GM18498 (cell line): ENCODE measurements around the gene CUL3.
"Not testable (repeated sequence)": the region's sequence is repeated elsewhere in the genome, so short reads cannot be mapped to it uniquely, and the experiment has no call there.

Experiments
- ATAC-seq: cut with Tn5 transposase; IDR thresholded peaks from one replicate; pipeline ENCODE4 v1.9.1; 2021; ENCODE audit warnings: mild to moderate bottlenecking, moderate library complexity; ENCODE audit not compliant: unreplicated experiment

Gene CUL3

DNA sequence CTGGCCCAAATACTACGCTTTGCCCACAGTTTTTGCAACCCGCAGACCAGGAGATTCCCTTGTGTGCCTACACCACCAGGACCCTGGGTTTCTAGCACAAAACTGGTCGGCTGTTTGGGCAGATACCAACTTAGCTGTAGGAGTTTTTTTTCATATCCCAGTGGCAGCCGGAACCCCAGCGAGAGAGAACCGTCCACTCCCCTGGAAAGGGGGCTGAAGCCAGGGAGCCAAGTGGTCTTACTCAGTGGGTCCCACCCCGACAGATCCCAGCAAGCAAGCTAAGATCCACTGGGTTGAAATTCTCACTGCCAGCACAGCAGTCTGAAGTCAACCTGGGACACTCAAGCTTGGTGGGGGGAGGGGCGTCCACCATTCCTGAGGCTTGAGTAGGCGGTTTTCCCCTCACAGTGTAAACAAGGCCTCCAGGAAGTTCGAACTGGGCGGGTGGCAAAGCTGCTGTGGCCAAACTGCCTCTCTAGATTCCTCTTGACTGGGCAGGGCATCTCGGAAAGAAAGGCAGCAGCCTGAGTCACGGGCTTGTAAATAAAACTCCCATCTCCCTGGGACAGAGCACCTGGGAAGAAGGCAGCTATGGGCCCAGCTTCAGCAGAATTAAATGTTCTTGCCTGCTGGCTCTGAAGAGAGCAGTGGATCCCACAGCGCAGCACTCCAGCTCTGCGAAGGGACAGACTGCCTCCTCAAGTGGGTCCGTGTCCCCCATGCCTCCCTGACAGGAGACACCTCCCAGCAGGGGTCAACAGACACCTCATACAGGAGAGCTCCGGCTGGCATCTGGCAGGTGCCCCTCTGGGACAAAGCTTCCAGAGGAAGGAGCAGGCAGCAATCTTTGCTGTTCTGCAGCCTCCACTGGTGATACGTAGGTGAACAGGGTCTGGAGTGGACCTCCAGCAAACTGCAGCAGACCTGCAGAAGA, 99.8 kb downstream of the CUL3 start:
- not testable (repeated sequence) for ATAC-seq

DNA sequence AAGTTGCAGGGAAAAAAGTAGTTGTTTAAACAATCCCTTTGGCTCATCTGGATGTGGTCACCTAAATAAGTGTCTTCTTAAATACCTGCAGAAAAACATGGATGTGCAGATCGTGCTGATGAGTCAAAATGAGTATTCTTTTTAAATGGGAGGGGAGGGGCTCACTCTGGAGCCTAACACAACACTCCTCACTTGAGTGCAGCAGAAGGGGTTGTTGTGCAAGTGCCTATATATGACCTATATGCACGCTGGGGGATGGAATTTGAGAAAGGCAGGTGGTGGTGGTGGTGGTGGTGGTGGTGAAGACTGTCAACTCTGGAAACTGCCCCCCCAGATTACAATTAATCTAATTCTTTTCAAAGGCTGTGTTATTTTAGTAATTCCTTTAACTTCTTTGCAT, 105.3 kb downstream of the CUL3 start:
- no peak for ATAC-seq

DNA sequence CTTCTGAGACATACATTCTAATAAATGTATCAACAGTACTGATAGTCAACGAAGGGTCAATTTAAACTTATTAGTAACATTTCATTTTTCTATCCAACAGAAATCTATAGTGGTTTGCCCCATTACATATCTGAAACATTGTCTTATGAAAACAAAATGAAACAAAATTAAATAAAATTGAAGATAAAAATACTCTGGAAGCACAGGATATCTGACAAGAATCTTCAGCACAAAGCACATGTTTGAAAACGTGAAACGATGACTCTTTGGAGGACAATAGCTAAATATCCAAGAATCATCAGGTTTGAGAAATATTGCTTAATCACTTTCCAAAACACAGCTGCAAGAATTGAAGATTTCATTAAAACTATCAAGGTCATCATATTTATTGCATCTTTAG, 112.3 kb downstream of the CUL3 start:
- no peak for ATAC-seq

DNA sequence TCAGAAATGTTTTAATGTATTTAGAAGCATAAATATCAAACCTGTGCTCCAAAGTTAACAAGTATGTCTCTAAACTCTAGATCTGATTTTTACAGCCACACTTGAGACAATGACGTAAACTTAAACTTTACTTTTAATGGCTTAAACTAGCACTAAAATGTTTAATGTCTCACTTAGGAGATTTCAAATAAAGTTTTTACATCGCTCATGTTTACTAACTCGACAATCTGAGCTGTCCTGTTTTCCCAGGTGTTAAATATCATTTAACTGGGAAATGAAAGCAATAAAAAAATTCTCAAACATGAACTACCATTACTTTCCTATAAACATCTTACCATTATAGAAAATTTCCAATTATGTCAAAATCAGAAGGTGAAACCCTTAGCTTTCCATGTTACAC, 113.0 kb downstream of the CUL3 start:
- ATAC-seq, result no peak

DNA sequence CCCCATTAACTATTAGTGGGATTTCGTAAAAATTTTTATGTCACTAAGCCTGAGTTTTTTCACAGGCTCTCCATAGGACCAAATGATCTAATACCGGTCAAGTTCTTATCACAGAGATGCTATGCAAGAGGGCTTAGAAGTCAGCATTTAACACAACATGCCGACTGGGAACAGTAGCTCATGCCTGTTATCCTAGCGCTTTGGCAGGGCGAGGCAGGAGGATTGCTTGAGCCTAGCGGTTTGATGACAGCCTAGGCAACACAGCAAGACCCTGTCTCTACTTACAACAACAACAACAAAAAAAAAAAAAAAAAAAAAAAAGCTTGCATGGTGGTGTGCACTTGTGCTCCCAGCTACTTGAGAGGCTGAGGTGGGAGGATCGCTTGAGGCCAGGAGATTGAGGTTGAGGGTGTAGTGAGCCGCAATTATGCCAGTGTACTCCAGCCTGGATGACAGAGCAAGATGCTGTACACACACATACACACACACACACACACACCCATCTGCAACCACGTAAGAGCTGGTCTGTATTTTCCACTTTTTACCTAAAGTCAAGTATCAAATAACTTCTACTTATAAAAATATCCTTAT, 115.7 kb downstream of the CUL3 start:
- ATAC-seq, result no peak

DNA sequence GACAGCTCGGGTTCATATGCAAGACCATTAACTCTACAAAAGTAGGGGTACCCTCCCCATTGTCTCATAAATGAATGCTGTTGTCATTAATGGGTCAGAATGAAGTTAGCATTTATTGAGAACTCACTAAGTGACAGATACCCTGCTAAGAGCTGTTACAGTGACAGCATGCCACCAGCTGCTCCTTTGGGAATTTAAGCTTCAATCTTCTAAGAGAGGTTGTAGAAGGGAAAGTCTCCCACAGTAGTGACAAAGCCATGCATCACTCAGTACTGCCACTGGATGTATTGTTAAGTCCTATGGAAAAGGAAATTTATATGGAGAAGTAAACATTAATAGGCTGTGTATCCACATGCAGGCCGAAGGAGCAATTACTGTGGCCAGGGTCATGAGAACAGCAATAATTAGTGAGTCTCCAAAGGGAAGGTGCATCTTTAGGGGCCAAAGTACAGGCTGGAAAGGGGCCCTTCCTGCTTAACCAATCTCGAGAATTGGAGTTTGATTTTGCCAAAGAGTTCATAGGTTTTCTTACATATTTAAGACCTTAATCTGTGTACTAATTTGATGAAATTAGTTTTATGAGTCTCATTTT, 118.8 kb downstream of the CUL3 start:
- no peak for ATAC-seq

DNA sequence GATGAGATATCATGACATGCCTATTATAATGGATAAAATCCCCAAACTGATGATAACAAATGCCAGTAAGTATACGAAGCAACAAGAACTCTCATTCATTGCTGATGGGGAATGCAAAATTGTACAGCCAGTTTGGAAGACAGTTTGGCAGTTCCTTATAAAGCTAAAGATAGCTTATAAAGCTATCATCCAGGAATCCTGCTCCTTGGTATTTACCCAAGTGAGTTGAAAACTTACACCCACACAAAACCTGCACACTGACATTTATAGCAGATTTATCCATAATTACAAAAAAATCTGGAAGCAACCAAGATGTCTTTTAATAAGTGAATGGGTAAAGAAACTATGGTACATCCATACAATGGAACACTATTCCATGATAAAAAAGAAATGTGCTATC, 123.8 kb downstream of the CUL3 start:
- ATAC-seq, result no peak

DNA sequence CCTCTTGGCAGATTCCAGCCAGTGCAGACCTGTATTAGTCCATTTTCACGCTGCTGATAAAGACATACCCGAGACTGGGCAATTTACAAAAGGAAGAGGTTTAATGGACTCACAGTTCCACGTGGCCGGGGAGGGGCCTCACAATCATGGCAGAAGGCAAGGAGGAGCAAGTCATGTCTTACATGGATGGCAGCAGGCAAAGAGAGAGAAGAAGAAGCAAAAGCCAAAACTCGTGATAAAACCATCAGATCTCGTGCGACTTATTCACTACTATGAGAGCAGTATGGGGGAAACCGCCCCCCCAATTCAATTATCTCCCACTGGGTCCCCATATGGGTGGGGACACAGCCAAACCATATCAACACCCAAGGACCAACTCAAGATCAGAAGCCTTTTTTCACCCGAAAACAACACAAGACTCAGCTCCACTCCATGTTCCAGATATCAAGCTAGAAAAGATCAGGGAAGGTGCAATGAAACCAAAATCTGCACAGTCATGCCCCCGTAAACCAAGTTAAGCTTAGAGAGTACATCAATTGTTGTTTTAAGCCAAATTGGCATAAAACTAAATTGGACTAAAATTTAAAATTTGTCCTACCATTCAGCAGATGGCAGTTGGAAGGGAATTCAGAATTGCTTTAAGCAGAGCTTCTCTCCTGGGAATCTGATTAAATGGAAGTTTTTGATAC, 127.6 kb downstream of the CUL3 start:
- no peak for ATAC-seq

DNA sequence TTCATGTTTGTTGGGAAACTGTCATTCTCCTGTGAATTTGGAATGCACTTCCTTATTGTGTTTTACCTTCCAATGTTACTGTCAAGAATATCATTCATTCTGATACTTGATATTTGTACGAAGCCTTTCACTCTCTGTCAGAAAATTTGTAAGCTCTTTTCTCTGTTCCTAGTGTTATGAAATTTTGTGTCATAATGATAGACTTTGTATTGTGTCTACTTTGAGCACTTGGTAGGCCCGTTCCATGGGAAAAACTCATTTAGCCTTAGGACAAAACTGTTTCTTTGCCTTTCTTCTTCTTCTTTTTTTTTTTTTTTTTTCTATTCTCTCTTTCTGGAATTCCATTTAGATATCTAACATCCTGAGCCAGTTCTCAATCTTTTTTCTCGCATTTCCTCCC, 131.3 kb downstream of the CUL3 start:
- ATAC-seq, result no peak

DNA sequence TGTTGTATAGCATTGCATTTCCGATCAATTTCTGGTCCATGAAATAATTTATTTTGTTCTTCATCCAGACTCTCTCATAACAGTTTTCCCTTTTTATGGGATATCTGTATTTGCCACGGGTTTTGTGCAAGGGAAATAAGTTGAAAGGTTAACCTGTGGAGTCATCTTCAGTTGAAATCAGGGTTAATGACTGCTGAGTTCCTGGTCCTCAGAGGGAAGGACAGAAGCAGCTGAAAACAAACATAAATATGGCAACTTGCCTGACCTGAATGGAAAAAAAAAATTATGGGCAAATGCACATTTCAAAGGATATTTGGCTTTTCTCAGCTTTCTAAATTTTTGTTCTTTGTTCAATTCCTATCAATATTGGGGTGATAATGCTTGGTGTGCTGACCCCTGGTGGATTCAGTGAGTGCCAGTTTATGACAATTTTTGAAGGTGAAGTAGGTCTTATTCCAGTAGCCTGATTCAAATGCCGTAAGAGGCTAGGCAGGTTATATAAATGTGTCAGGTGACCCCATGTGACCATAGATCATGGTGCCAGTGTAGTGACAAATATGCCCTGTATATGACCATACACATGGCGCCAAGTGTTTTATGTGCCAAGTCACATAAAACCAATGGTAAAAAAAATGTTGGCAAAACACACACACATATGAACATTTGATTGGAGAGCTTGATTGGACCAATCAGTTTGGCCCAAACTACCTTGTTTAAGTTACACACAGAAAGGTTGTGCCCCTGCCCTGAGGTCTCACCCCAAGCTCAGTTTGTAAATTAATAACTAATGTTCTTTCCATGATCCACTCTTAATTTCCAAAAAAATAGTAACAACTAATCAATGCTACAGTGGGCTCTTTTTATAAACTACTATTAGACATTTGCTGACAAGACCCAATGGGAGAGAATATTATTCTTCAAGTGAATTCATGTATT, 135.7 kb downstream of the CUL3 start:
- ATAC-seq, result no peak

DNA sequence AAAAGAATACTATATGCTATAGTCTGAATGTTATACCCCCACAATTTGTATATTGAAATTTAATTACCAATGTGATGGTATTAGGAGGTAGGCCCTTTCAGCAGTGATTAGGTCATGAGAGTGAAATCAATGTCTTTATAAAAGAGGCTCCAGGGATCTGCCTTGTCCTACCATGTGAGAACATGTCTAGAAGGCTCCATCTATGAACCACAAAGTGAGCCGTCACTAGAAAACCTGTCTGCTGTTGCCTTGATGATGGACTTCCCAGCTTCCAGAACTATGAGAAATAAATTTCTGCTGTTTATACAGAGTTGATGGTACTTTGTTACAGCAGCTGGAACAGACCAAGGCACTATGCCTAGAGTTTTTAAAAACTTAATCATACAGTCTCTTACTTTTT, 136.9 kb downstream of the CUL3 start:
- ATAC-seq, result no peak

DNA sequence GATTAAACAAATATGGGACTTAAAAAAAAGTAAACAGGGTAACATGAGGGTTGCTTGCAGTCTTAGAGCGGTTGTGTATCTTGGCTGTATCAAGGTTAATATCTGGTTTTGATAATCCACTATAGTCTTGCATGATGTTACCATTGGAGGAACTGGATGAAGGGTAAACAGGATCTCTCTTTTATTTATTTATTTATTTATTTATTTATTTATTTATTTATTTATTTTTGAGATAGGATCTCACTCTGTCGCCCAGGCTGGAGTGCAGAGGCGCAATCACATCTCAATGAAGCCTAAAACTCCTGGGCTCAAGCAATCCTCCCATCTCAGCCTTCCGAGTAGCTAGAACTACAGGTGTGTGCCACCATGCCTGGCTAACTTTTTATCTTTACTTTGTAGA, 140.4 kb downstream of the CUL3 start:
- no peak for ATAC-seq

DNA sequence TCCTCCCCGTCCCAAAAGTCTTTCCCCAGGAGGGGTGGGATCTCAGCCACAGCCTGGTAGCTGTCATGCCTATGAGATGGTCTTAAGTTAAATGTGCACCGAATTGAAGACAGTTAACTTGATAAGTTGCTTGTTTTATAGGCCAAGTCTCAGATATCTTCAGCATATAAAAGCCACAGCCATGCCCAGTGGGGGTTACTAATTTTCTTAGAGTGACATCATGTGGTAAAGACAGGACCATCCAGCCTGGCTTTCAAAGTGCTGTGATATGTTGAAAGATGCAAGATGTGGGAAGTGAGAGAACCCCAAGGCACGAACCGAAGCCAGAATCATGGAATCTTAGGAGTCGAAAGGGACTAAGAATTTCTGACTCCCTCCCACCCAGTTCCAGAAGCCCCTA, 141.1 kb downstream of the CUL3 start:
- no peak for ATAC-seq

DNA sequence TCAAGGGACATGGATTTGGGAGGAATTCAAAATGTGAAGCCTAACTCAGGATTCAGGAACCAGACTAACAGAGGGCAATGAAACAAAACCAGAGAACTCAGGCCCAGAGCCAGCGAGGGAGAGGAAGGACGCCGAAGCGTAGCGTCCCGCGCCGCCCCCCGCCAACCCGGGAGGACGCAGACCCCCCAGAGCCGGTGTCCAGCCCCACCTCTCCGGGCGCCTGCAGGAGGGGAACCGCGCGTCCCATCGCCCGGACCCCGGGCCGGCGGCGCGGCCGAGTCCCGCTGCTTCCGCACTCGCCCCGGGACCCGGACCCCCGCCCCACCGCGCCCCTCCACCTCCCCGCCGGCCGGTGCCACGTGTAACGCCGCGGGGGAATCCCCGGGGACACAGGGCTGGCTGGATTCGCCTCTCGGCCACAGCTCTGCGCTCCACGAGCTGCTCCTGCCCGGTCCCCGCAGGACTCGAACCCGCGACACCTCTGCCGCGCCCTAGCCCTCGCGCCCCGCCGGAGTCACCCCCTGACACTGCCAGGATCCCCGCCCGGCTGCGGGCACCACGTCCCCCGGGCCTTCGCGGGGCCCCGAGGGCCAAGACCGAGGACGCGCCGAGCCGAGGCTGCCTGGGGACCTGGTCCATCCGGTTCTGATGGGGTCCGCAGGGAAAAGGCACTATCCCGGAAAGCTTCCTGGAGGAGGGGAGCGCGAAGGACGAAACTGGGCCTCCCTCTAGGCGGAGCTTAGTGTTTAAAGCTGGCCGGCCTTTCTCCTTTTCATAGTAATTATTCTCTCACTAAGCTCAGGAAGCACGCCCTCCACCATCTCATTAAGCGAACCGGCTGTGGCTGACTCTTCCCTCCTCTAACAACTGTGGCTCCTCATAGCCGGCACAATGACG, 142.8 kb downstream of the CUL3 start:
- ATAC-seq, result peak; percentile 59

DNA sequence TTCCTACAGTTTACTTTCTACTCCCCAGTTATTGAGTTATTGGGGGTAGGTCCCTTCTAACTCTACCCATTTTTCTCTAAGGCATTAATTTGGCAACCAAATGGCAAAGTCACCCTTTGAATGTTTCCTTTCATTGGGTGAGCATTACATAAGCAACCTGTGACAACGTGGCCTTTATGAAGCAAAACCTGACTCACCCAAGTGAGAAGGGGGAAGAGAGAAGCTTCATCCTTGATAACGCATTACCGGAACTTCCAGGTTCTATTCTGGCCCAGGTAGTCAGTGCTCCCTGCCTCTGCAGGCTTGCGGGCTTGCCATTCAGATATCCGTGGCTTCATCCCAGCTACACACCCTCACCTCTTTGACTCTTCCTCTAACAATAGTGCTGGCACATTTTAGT, 144.2 kb downstream of the CUL3 start:
- no peak for ATAC-seq

DNA sequence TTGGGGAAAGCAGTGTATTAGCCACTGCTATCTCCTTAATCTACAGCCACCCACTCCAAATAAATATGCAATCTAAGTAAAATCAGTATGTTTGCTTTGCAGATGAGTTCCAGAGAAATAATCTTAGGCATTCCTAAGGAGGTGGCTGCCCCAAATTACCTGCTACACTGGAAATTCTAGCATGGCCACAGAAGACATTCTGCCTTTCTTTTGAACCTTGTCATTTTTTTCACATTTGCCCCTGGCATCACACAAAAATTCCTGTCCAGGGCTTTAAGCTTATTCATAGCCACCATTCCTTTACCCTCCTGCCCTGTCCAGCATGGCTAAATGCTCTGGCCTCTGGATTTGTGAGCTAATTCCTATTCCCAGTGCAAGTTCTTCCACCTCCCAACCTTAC, 146.4 kb downstream of the CUL3 start:
- ATAC-seq, result no peak

DNA sequence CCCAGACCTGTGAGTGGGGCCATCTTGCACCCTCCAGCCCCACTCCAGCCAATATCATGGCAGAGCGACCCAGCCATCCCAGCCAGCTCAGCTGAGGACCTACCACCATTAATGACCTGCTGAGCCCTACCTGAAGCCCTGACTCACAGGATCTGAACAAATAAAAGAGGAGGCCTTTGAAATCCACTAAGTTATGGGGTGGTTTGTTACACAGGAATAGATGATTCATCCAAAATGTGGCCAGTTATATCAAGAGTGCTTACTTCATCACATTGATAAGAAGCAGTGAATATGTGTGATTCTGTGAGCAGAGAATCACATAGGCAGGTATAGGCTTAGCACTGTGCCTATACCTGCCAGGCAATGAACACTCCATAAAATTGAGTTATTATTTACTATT, 148.5 kb downstream of the CUL3 start:
- no peak for ATAC-seq

DNA sequence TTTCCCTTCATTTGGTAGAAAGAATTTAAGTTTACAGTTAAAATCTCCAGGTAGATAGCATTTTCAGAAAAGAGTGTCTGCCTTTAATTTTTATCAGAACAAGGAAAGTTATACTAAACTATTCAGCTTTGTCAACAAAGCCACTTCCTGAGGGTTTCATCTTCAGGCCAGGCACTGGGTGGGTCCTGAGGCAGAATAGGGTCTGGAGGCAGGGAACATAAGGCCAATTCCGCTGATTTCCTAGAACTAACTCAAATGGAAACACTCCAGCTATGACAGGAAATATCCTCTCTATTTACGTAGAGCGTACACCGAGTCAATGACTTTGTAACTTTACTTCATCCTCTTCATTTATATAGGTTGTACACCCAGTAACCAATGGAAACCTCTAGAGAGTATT, 150.5 kb downstream of the CUL3 start:
- no peak for ATAC-seq

DNA sequence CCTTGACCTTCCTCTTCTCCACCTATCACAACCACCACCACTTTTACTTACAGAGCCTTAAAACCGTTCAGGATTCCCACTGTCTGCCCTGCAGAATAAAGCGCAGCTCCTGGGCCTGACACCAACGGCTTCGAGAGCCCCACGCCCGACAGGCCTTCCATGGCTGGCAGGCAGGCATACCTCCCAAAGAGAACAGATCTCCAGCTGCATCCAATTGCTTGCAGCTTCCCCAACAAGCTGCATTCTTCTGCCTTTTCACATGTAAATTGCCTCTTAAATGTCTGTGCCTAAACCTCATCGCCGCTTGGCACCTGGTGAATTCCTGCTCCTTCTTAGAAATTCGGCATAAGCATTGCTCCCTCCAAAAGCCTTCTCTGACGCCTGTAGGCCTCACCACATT, 151.7 kb downstream of the CUL3 start:
- ATAC-seq, result no peak
